SKM-1 treated with dmso at 0.1 percent for 144 hours (cell line): ENCODE data around the gene GPA33.

Experiments
- DNase-seq: peaks from one replicate; lab custom pipeline; 2025; ENCODE audit not compliant: unreplicated experiment; lab: John Stamatoyannopoulos, UW

Gene GPA33

GRCh38 chr1:167090314-167090942, at the start of gene GPA33:
TSS of gene GPA33 (minus strand) at chr1:167090377. CDS start at chr1:167090287, 90 bp downstream.
- DNase-seq, result peak; percentile 82

GRCh38 chr1:167138703-167139102, 48.5 kb upstream of the GPA33 start:
- DNase-seq, result no peak

- DNase-seq, result no peak
Observed at GRCh38 chr1:167137793-167138510, 47.8 kb upstream of the GPA33 start.

- no peak for DNase-seq
Observed at GRCh38 chr1:167137332-167137781, 47.2 kb upstream of the GPA33 start.

GRCh38 chr1:167136806-167137205, 46.6 kb upstream of the GPA33 start:
- no peak for DNase-seq

GRCh38 chr1:167136191-167136614, 46.0 kb upstream of the GPA33 start:
- no peak for DNase-seq

- DNase-seq, result no peak
Observed at GRCh38 chr1:167135281-167135840, 45.2 kb upstream of the GPA33 start.

- DNase-seq, result no peak
Observed at GRCh38 chr1:167132301-167133010, 42.3 kb upstream of the GPA33 start.

GRCh38 chr1:167130829-167131510, 40.8 kb upstream of the GPA33 start:
- no peak for DNase-seq

GRCh38 chr1:167128261-167129227, 38.4 kb upstream of the GPA33 start:
- DNase-seq, result no peak

GRCh38 chr1:167127661-167128060, 37.5 kb upstream of the GPA33 start:
- no peak for DNase-seq

GRCh38 chr1:167127236-167127635, 37.1 kb upstream of the GPA33 start:
- no peak for DNase-seq

- no peak for DNase-seq
Observed at GRCh38 chr1:167126811-167127210, 36.6 kb upstream of the GPA33 start.

GRCh38 chr1:167126317-167126716, 36.1 kb upstream of the GPA33 start:
- DNase-seq, result no peak

GRCh38 chr1:167122568-167122967, 32.4 kb upstream of the GPA33 start:
- DNase-seq, result no peak

GRCh38 chr1:167122121-167122480, 31.9 kb upstream of the GPA33 start:
- no peak for DNase-seq

GRCh38 chr1:167121375-167122120, 31.4 kb upstream of the GPA33 start:
- no peak for DNase-seq

GRCh38 chr1:167120899-167121298, 30.7 kb upstream of the GPA33 start:
- no peak for DNase-seq

- DNase-seq, result no peak
Observed at GRCh38 chr1:167119696-167120095, 29.5 kb upstream of the GPA33 start.
